OCI-LY7 (cell line): ENCODE data around the gene CDH22. TPM values are rescaled to one million over a fixed set of nuclear protein-coding genes. Genes with fewer than 3 reads are reported as not detected.

Experiments used
- BruUV-seq: library from RNA; stranded (reverse); fragments of 400-500 nt; replicated peaks from 2 replicates; lab custom pipeline; 2021; lab: Mats Ljungman, UMichigan
- CTCF ChIA-PET: fragments of 300-600 bp; sonication (Branson Sonifier 250); formaldehyde crosslinking; loops from one replicate; lab custom pipeline; 2022; ENCODE audit warnings: antibody characterized with exemption; ENCODE audit not compliant: unreplicated experiment; lab: Charles Lee
- POLR2A ChIA-PET: fragments of 300-600 bp; sonication (Branson Sonifier 250); formaldehyde crosslinking; loops from one replicate; lab custom pipeline; 2022; ENCODE audit warnings: antibody characterized with exemption; lab: Charles Lee
- DNase-seq: peaks from one replicate; pipeline ENCODE4 v3.0.0-alpha.2; 2015; ENCODE audit warnings: low spot score
- H2AFZ ChIP-seq: fragments of 200-600 bp; sonication (generic), shearing (Covaris generic); 2 replicates; pipeline ENCODE4 v1.6.1; 2014; ENCODE audit warnings: mild to moderate bottlenecking, antibody characterized with exemption, low read length, moderate library complexity
- H3K27ac ChIP-seq: fragments of 200-600 bp; sonication (generic); 2 replicates; pipeline ENCODE4 v1.5.1; 2014; ENCODE audit warnings: mixed run types, low read depth, mild to moderate bottlenecking, moderate library complexity, low read length, inconsistent platforms; ENCODE audit not compliant: poor library complexity, severe bottlenecking
- H3K36me3 ChIP-seq: fragments of 200-600 bp; sonication (generic); 2 replicates; pipeline ENCODE4 v1.6.1; 2014; ENCODE audit warnings: mild to moderate bottlenecking, antibody characterized with exemption, low read length, moderate library complexity, mixed read lengths; ENCODE audit not compliant: insufficient read depth
- H3K4me1 ChIP-seq: fragments of 200-600 bp; sonication (generic); 2 replicates; pipeline ENCODE4 v1.5.1; 2014; ENCODE audit warnings: mild to moderate bottlenecking, low read length; ENCODE audit not compliant: insufficient read depth, poor library complexity, severe bottlenecking
- H3K4me2 ChIP-seq: fragments of 200-600 bp; sonication (generic); 2 replicates; pipeline ENCODE4 v1.6.1; 2014; ENCODE audit warnings: mild to moderate bottlenecking, low read length
- H3K4me3 ChIP-seq: fragments of 200-600 bp; sonication (generic); 2 replicates; pipeline ENCODE4 v1.5.1; 2014; ENCODE audit warnings: mild to moderate bottlenecking, low read depth, low read length; ENCODE audit not compliant: poor library complexity, severe bottlenecking
- H3K79me2 ChIP-seq: fragments of 200-600 bp; sonication (generic); 2 replicates; pipeline ENCODE4 v1.6.1; 2016; ENCODE audit warnings: low read depth, mild to moderate bottlenecking, low read length, moderate library complexity, mixed read lengths; ENCODE audit not compliant: insufficient read depth
- H3K9me2 ChIP-seq: fragments of 200-600 bp; sonication (generic); 2 replicates; pipeline ENCODE4 v1.6.1; 2016; ENCODE audit warnings: mild to moderate bottlenecking, low read length, mixed read lengths; ENCODE audit not compliant: insufficient read depth
- H3K9me3 ChIP-seq: fragments of 200-600 bp; sonication (generic); 2 replicates; pipeline ENCODE4 v1.6.1; 2014; ENCODE audit warnings: mild to moderate bottlenecking, mixed run types, low read length, mixed read lengths
- H4K20me1 ChIP-seq: fragments of 200-600 bp; sonication (generic); 2 replicates; pipeline ENCODE4 v1.6.1; 2014; ENCODE audit warnings: mild to moderate bottlenecking, antibody characterized with exemption, low read length, moderate library complexity, mixed read lengths; ENCODE audit not compliant: insufficient read depth
- CTCF ChIP-seq: fragments of 200-600 bp; sonication (generic); conservative IDR thresholded peaks from 2 replicates; pipeline ENCODE4 v1.5.1; 2014; ENCODE audit warnings: mild to moderate bottlenecking, antibody characterized with exemption, low read length, moderate library complexity, mixed read lengths
- EZH2phosphoT487 ChIP-seq: fragments of 200-600 bp; sonication (generic); IDR thresholded peaks from 2 replicates; pipeline ENCODE4 v1.6.1; 2018; ENCODE audit warnings: low read depth, borderline replicate concordance, mild to moderate bottlenecking, mixed run types, antibody characterized with exemption, low read length, moderate library complexity, mixed read lengths
- intact Hi-C: fragments of 100-400 bp; cut with micrococcal nuclease; formaldehyde crosslinking; loops from one replicate; pipeline ENCODE4 v1.10.0; 2022; ENCODE audit not compliant: unreplicated experiment
- total RNA-seq, 2 experiments: library from RNA; depleted of rRNA in 1 of 2; stranded (reverse); fragments of >200 nt in 1 of 2; shearing (Covaris generic) in 1 of 2; gene quantifications; 2 replicates each; pipeline ENCODE4 v1.2.3, GENCODE V29; 2014 to 2022

Gene CDH22
- total RNA-seq, 2 experiments from 2014 or later: not detected

DNA sequence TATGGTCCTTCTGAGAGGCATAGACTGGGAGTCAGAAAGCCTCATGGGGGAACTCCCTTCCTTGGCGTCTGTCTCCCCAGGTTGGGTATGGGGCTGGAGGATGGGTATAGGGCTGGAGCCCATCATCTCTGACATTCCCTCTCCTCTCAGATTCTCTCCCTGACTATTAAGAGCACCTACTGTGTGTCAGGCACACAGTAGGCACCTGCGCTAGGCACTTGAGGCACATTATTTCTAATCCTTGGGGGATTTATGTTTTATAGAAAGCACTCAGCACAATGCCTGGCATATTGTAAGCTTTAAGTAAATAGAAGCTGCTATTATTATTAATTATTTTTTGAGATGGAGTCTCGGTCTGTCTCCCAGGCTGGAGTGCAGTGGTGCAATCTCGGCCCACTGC, 113.9 kb downstream of the CDH22 start:
- ChIA-PET CTCF (no interaction called here), POLR2A (no interaction called here)
- Histone ChIP-seq H3K9me3 (no peaks in the 10 kb centered on the region), H2AFZ (no peak overlapping the region), H3K79me2 (no peaks in the 10 kb centered on the region), H3K4me1 (no peaks in the 10 kb centered on the region), H4K20me1 (no peaks in the 10 kb centered on the region), H3K27ac (no peak overlapping the region), H3K4me3 (no peak overlapping the region), H3K4me2 (no peak overlapping the region), H3K36me3 (no peaks in the 10 kb centered on the region), H3K9me2 (no peaks in the 10 kb centered on the region)
- no TSS peak for BruUV-seq
- intact Hi-C loops: no loop called here
- no peak for TF ChIP-seq CTCF
- TF ChIP-seq EZH2phosphoT487: no peak
- no peak for DNase-seq

DNA sequence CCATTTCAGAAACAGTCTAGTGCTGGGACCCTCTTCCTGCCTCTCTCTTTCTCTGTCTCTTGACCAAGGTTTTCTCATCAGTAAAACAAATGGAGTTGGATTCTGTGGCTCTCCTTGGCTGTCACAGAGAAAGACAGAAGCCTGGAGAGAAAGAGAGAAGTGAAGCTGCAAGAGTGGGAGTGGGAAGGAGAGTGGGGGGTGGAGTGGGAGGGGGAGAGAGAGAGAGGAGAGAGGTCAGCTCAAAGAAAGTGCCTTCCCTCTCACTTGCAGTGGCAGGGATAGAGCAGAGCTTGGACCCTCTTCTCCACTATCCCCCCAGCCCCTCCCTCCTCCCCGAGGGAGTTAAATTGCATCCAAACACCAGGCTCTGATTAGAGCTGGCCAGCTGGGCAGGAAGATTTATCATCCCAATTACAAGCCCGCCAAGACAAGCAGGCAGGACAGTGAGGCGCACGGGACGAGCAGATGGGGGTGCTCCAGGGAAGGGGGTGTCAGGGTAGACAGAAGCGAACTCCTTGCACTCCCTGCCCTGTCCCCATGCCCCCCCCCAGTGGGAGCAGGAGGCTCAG, 115.8 kb downstream of the CDH22 start:
- no peak overlapping the region for H3K4me3 ChIP-seq

More for the DNA sequence above, 115.8 kb downstream of the CDH22 start:
- no peaks in the 10 kb centered on the region for H3K79me2 ChIP-seq
- H2AFZ ChIP-seq: no peak overlapping the region
- no peak overlapping the region for H3K4me2 ChIP-seq
- no peak for TF ChIP-seq EZH2phosphoT487
- no peak for TF ChIP-seq CTCF
- ChIA-PET CTCF (no interaction called here), POLR2A (interaction anchor here (0.6 kb wide), 1 partner anchor 8 kb away, joined by 3 read pairs; no protein-coding TSS in a partner anchor)
- H3K4me1 ChIP-seq: no peaks in the 10 kb centered on the region
- intact Hi-C loops: no loop called here
- H4K20me1 ChIP-seq: no peaks in the 10 kb centered on the region
- H3K9me2 ChIP-seq: no peaks in the 10 kb centered on the region
- BruUV-seq: no TSS peak
- DNase-seq: no peak
- H3K27ac ChIP-seq: no peak overlapping the region
- H3K9me3 ChIP-seq: no peaks in the 10 kb centered on the region
- no peaks in the 10 kb centered on the region for H3K36me3 ChIP-seq
